Psoas muscle (tissue), 8 donors: ENCODE data around the gene C6orf62. TPM values are rescaled to one million over a fixed set of nuclear protein-coding genes. Genes with fewer than 3 reads are reported as not detected.
"Not testable (repeated sequence)": the region's sequence is repeated elsewhere in the genome, so short reads cannot be mapped to it uniquely, and the experiment has no call there.

ENCODE experiments used
- ATAC-seq, 4 donors: fragments of 200-7000 bp; cut with Tn5 transposase; one replicate each; pipeline ENCODE4 v1.9.1; 2020; ENCODE audit warnings: moderate library complexity in 3 of 4, mild to moderate bottlenecking in 2 of 4
- DNase-seq, 2 donors: peaks; one replicate each; pipeline ENCODE4 v3.0.0-alpha.2; 2020
- H3K27ac ChIP-seq: fragments of 200-600 bp; one replicate; pipeline ENCODE4 v1.8.0; 2022
- H3K27me3 ChIP-seq, 3 donors: fragments of 200-600 bp in 1 of 3; one replicate each; pipeline versions ENCODE4 v1.6.1 to v1.8.0; 2013 to 2022; ENCODE audit warnings: low read length in 2 of 3, mild to moderate bottlenecking in 2 of 3, moderate library complexity in 1 of 3; ENCODE audit not compliant: insufficient read depth in 3 of 3
- H3K36me3 ChIP-seq, 2 donors: fragments of 200-600 bp in 1 of 2; one replicate each; pipeline versions ENCODE4 v1.6.1 to v1.8.0; 2013 to 2022; ENCODE audit warnings: low read depth in 1 of 2, mild to moderate bottlenecking in 1 of 2, moderate library complexity in 1 of 2; ENCODE audit not compliant: insufficient read depth in 1 of 2
- H3K4me1 ChIP-seq: fragments of 200-600 bp; one replicate; pipeline ENCODE4 v1.8.0; 2022
- H3K4me3 ChIP-seq: fragments of 200-600 bp; one replicate; pipeline ENCODE4 v1.8.0; 2022; ENCODE audit warnings: mild to moderate bottlenecking
- H3K9me3 ChIP-seq: fragments of 200-600 bp; one replicate; pipeline ENCODE4 v1.8.0; 2022
- CTCF ChIP-seq: fragments of 200-600 bp; IDR thresholded peaks from one replicate; pipeline ENCODE4 v1.8.0; 2022; ENCODE audit warnings: antibody characterized with exemption
- WGBS, 3 donors: extraction: QIAGEN DNeasy Blood & Tissue Kit; methylation state at CpG; one replicate each; pipeline versions ENCODE4 v1.1.6 to v1.1.7; 2013; 5-methylcytosine and 5-hydroxymethylcytosine counted together
- intact Hi-C, 2 donors: fragments of 100-400 bp; cut with DNase I; formaldehyde crosslinking; loops; one replicate each; pipeline versions ENCODE4 v1.11.0 to v1.14.2; 2022
- polyA plus RNA-seq, 3 donors: library from polyadenylated mRNA; stranded (reverse); fragments of 200-250 nt; gene quantifications; one replicate each; pipeline ENCODE4 v1.2.3, GENCODE V29; 2013
- total RNA-seq, 4 donors: library from RNA; stranded (reverse); fragmentation: NEBNext Ultra II Directional in 2 of 4; extraction: Animal tissue kit (Norgen Biotek cat#: 25700) in 2 of 4; gene quantifications; one replicate each; pipeline versions ENCODE4 v1.2.1 to v1.2.4, GENCODE V29; 2021 to 2023
- donor health status: healthy with polysubstance abuse.
- donor health status: DM: no; HTN: no; CAD: no; lungs with moderate emphysema.
- donor health status: Bipolar disorder and iron deficiency.
- donor health status: healthy.
- donor health status: DM: yes; HTN: yes; CAD: no.
- donor health status: DM: no; HTN: no; CAD: no.
- donor health status: DM: no; HTN: no; CAD: no.
- donor health status: DM: yes; HTN: yes; CAD: no.

Gene C6orf62
- total and polyA plus RNA-seq, 7 donors, result 23.9 to 57.2 (median 45.7) TPM

- WGBS, 3 donors, result 88 to 95% (median 90%) methylated on average over 6 of the region's 6 CpGs
- intact Hi-C loops, result no loop called here
Observed at GRCh38 chr6:24757611-24758010, 38.7 kb upstream of the C6orf62 start.

GRCh38 chr6:24755279-24755678, 36.3 kb upstream of the C6orf62 start:
- H3K9me3 ChIP-seq, result no peaks in the 10 kb centered on the region
- intact Hi-C loops, result no loop called here
- H3K27ac ChIP-seq, result no peak overlapping the region
- H3K27me3 ChIP-seq, result no peaks in the 10 kb centered on the region
- no peak for TF ChIP-seq CTCF
- no peaks in the 10 kb centered on the region for H3K4me1 ChIP-seq
- ATAC-seq (no peak), DNase-seq (no peak)
- H3K36me3 ChIP-seq, result no peaks in the 10 kb centered on the region
- no peak overlapping the region for H3K4me3 ChIP-seq

More at GRCh38 chr6:24757611-24758010, 38.7 kb upstream of the C6orf62 start:
- Histone ChIP-seq H3K27ac (no peak overlapping the region), H3K9me3 (no peaks in the 10 kb centered on the region), H3K4me3 (no peak overlapping the region), H3K27me3 (no peaks in the 10 kb centered on the region), H3K36me3 (no peaks in the 10 kb centered on the region), H3K4me1 (no peaks in the 10 kb centered on the region)
- DNase-seq (no peak), ATAC-seq (no peak)
- no peak for TF ChIP-seq CTCF

GRCh38 chr6:24754378-24754777, 35.4 kb upstream of the C6orf62 start:
- H3K4me3 ChIP-seq, H3K27ac ChIP-seq, H3K4me1 ChIP-seq, H3K27me3 ChIP-seq, DNase-seq, ATAC-seq, H3K9me3 ChIP-seq, H3K36me3 ChIP-seq, intact Hi-C loops: not testable (repeated sequence)
- WGBS, 3 donors, result 73 to 82% (median 78%) methylated on average over 4 of the region's 4 CpGs

- Histone ChIP-seq H3K27me3 (no peaks in the 10 kb centered on the region), H3K4me1 (no peaks in the 10 kb centered on the region), H3K4me3 (no peak overlapping the region), H3K9me3 (no peaks in the 10 kb centered on the region), H3K27ac (no peak overlapping the region), H3K36me3 (no peaks in the 10 kb centered on the region)
- 83 to 90% (median 86%) methylated on average over 2 of the region's 2 CpGs for WGBS, 3 donors
- intact Hi-C loops, result no loop called here
- ATAC-seq (no peak), DNase-seq (no peak)
- no peak for TF ChIP-seq CTCF
Observed at GRCh38 chr6:24753545-24753944, 34.6 kb upstream of the C6orf62 start.

- WGBS, 3 donors, result 88 to 89% (median 89%) methylated on average over 1 of the region's 1 CpG
- ATAC-seq (no peak), DNase-seq (no peak)
- Histone ChIP-seq H3K4me1 (no peaks in the 10 kb centered on the region), H3K9me3 (no peaks in the 10 kb centered on the region), H3K4me3 (no peak overlapping the region), H3K27ac (no peak overlapping the region), H3K36me3 (no peaks in the 10 kb centered on the region), H3K27me3 (no peaks in the 10 kb centered on the region)
- TF ChIP-seq CTCF, result no peak
- intact Hi-C loops, result no loop called here
Observed at GRCh38 chr6:24752917-24753492, 34.1 kb upstream of the C6orf62 start.
